Measurements from ENCODE around the gene PITRM1.
"Not testable (repeated sequence)": the region's sequence is repeated elsewhere in the genome, so short reads cannot be mapped to it uniquely, and the experiment has no call there.

PITRM1 gene, protein sequence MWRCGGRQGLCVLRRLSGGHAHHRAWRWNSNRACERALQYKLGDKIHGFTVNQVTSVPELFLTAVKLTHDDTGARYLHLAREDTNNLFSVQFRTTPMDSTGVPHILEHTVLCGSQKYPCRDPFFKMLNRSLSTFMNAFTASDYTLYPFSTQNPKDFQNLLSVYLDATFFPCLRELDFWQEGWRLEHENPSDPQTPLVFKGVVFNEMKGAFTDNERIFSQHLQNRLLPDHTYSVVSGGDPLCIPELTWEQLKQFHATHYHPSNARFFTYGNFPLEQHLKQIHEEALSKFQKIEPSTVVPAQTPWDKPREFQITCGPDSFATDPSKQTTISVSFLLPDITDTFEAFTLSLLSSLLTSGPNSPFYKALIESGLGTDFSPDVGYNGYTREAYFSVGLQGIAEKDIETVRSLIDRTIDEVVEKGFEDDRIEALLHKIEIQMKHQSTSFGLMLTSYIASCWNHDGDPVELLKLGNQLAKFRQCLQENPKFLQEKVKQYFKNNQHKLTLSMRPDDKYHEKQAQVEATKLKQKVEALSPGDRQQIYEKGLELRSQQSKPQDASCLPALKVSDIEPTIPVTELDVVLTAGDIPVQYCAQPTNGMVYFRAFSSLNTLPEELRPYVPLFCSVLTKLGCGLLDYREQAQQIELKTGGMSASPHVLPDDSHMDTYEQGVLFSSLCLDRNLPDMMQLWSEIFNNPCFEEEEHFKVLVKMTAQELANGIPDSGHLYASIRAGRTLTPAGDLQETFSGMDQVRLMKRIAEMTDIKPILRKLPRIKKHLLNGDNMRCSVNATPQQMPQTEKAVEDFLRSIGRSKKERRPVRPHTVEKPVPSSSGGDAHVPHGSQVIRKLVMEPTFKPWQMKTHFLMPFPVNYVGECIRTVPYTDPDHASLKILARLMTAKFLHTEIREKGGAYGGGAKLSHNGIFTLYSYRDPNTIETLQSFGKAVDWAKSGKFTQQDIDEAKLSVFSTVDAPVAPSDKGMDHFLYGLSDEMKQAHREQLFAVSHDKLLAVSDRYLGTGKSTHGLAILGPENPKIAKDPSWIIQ

DNA sequence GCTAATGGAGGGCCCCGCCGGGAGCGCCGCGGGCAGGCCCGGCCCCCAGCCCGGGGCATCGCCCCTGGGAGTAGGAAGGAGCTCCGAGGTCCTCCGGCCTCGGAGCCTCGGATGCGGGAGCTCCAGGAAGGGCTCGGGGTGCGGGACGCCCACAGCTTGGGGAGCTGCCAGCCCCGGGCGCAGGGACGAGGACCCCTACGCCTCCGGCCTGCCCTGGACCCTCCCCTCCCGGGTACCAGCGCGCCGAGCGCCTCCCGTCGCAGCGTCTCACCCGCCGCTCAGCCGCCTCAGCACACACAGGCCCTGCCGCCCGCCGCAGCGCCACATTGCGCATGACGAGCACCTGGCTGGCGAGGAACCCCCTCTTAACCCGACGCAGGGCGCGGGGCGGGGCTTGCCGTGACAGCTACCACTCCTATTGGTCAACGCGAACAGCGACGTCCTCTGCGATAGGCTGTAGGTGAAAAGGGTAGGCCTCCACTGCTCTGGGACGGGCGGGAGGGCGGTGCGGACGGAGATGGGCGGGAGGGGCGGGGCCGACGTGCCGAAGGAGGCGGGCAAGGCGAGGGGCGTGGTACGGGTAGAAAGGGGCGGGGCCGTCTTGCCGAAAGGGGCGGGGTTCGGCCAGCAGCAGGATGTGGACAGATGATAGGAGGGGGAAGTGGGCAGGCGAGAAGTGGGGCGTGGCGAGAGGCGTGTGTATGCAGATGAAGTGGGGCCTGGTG is at the start of gene PITRM1:
Gene PITRM1 (minus strand): TSS at position 337 of the 725 bp plus-strand sequence. CDS start 10 bp downstream, at position 327.
- peak; percentile 99 for DNase-seq (ENCODE audit: low spot score)
- TF ChIP-seq, protein P1, sequence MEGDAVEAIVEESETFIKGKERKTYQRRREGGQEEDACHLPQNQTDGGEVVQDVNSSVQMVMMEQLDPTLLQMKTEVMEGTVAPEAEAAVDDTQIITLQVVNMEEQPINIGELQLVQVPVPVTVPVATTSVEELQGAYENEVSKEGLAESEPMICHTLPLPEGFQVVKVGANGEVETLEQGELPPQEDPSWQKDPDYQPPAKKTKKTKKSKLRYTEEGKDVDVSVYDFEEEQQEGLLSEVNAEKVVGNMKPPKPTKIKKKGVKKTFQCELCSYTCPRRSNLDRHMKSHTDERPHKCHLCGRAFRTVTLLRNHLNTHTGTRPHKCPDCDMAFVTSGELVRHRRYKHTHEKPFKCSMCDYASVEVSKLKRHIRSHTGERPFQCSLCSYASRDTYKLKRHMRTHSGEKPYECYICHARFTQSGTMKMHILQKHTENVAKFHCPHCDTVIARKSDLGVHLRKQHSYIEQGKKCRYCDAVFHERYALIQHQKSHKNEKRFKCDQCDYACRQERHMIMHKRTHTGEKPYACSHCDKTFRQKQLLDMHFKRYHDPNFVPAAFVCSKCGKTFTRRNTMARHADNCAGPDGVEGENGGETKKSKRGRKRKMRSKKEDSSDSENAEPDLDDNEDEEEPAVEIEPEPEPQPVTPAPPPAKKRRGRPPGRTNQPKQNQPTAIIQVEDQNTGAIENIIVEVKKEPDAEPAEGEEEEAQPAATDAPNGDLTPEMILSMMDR (IDR thresholded peaks at IDR 0.05; ENCODE audit: extremely low read depth, insufficient read depth, missing control alignments): no peak
- in situ Hi-C loops (cut with MboI; ENCODE audit: low pct_unique_long_range_greater_than_20kb, low sequenced_read_pairs, unreplicated experiment): no loop called here

DNA sequence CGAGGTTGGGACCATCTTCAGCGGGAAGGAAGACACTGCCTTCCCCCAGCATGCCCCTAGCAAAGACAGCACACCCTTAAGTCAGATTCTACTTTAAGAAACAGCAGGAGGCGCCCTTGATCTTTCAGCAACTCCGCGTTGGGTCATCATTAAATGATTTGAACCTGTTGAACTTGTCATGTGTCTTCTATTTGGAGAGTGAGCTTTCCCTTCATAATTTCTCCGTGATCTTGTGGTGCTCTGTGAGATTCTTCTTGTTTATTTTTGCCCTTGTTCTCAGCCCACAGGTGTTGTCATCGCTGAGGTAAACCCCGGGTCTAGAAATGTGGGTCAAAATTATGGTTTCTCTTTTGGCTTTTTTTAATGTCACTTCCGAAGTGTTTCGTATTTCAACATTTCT is 49.5 kb upstream of the PITRM1 start:
- in situ Hi-C loops (cut with MboI; ENCODE audit: low pct_unique_long_range_greater_than_20kb, low sequenced_read_pairs, unreplicated experiment): no loop called here
- DNase-seq (ENCODE audit: low spot score): no peak
- TF ChIP-seq, protein P1 (IDR thresholded peaks at IDR 0.05; ENCODE audit: extremely low read depth, insufficient read depth, missing control alignments): peak; percentile 25

DNA sequence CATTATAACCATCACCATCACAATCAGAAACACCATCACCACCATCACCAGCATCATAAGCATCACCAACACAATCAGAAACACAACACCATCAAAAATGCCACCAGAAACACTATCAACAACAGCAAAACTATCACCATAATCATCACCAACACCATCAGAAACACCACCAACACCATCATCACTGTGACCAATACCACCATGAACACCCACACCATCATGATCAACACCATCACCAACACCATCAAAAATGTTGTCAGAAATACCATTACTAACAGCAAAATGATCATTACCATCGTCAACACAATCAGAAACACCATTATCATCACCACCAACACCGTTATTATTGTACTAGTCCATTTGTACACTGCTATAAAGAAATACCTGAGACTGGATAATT is 49.0 kb upstream of the PITRM1 start:
- DNase-seq (ENCODE audit: low spot score); in situ Hi-C loops (cut with MboI; ENCODE audit: low pct_unique_long_range_greater_than_20kb, low sequenced_read_pairs, unreplicated experiment): not testable (repeated sequence)

DNA sequence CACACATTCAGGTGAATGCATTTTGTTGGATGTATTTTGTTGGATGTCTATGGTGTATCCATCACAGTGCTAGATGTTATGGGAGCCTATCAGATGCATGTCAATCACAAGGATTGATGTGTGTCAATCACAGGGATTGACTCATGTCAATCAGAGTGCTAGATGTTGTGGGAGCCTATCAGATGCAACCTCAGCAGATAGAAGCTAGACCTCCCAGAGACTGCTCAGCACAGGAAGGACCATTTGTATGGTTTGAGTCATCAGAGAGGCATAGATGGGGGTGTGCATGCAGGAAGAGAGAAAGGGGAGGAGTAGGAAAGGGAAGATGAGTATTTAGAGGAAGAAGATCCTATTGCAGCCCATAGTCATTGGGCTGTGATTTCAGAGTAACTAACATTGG is 48.3 kb upstream of the PITRM1 start:
- no peak for DNase-seq (ENCODE audit: low spot score)
- TF ChIP-seq, protein P1 (IDR thresholded peaks at IDR 0.05; ENCODE audit: extremely low read depth, insufficient read depth, missing control alignments): no peak
- in situ Hi-C loops (cut with MboI; ENCODE audit: low pct_unique_long_range_greater_than_20kb, low sequenced_read_pairs, unreplicated experiment): no loop called here

DNA sequence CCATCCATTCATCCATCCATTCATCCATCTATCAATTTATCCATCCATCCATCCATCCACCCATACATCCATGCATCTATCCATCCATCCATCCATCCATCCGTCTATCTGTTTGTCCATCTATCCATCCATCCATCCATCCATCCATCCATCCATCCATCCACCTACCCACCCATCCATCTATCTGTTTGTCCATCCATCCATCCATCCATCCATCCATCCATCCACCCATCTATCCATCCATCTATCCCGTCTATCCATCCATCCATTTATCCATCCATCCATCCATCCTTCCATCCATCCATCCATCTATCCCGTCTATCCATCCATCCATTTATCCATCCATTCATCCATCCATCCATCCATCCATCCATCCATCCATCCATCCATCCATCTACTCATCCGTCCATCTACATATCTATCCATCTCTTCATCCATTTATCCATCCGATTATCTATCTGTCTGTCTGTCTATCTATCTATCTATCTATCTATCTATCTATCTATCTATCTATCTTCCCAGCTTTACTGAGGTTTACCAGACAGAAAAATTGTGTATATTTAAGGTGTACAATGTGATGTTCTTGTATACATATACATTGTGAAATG is 46.5 kb upstream of the PITRM1 start:
- DNase-seq (ENCODE audit: low spot score); in situ Hi-C loops (cut with MboI; ENCODE audit: low pct_unique_long_range_greater_than_20kb, low sequenced_read_pairs, unreplicated experiment): not testable (repeated sequence)

DNA sequence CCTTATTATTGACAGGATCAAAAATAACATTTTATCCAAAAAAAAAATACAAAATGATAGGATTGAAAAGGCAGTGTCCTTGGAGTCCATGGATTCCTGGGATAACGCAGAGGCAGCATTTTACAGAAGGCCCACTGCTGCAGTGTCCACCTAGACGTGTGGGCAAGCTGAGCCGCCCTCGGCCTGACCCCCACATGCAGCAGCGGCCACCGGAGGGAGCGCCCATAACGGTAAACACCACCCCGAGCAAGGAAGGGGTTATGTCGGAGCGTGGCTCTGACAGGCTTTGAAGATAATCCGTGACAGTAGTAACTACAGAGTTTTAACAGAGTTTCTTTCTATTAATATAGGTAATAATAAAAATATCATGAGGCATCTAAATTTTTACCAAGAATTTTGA is 45.3 kb upstream of the PITRM1 start:
- in situ Hi-C loops (cut with MboI; ENCODE audit: low pct_unique_long_range_greater_than_20kb, low sequenced_read_pairs, unreplicated experiment): no loop called here
- DNase-seq (ENCODE audit: low spot score): no peak

More for the DNA sequence above, 45.3 kb upstream of the PITRM1 start:
- TF ChIP-seq, protein P1 (IDR thresholded peaks at IDR 0.05; ENCODE audit: extremely low read depth, insufficient read depth, missing control alignments): no peak

Data from GM13977 (cell line).